IPS-11a (cell line): ENCODE measurements around the gene ICA1.
"Not testable (repeated sequence)": the region's sequence is repeated elsewhere in the genome, so short reads cannot be mapped to it uniquely, and the experiment has no call there.

Source experiments
- H3K4me3 ChIP-seq: one replicate; pipeline ENCODE4 v1.5.1; 2013; ENCODE audit warnings: low read depth, low read length, control low read depth

The ICA1 gene

GRCh38 chr7:8261711-8262695 is at the start of gene ICA1:
ICA1 (minus strand) TSS chr7:8262167; CDS start chr7:8235926, 26,241 bp downstream.
- H3K4me3 ChIP-seq, result peak within 1 kb of the TSS; percentile 76

- no peak overlapping the region for H3K4me3 ChIP-seq
Measured at GRCh38 chr7:8310876-8311275, 48.9 kb upstream of the ICA1 start.

GRCh38 chr7:8305625-8306388 is 43.8 kb upstream of the ICA1 start:
- no peak overlapping the region for H3K4me3 ChIP-seq

GRCh38 chr7:8305104-8305503 is 43.1 kb upstream of the ICA1 start:
- H3K4me3 ChIP-seq, result no peak overlapping the region

GRCh38 chr7:8303904-8304528 is 42.0 kb upstream of the ICA1 start:
- H3K4me3 ChIP-seq, result no peak overlapping the region

DNA sequence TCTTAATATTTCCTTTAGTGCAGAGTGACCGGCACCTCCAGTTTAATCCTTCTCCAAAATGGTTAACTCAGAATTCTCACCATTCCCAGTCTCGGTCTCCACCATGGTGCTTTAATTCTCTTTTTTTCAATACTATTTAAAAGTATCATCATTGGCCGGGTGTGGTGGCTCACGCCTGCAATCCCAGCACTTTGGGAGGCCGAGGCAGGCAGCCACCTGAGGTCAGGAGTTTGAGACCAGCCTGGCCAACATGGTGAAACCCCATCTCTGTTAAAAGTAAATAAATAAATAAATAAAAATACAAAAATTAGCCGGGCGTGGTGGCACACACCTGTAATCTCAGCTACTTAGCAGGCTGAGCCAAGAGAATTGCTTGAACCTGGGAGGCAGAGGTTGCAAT is 35.1 kb upstream of the ICA1 start:
- not testable (repeated sequence) for H3K4me3 ChIP-seq

DNA sequence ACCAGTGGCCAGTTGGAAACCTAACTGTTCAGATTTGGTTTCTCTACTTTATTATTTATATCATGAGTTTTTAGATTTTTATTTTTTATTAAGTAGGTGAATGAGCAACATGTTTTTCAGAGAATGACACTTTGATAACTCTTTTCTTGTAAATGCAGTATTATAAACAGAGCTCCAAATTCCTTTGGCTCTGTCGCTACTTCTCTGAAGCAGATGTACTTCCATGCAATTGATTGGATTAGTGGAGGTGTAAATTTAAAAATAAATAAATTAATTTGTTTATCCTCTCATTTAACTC is 34.3 kb upstream of the ICA1 start:
- no peak overlapping the region for H3K4me3 ChIP-seq

- no peak overlapping the region for H3K4me3 ChIP-seq
Measured at GRCh38 chr7:8295638-8296361, 33.8 kb upstream of the ICA1 start.

DNA sequence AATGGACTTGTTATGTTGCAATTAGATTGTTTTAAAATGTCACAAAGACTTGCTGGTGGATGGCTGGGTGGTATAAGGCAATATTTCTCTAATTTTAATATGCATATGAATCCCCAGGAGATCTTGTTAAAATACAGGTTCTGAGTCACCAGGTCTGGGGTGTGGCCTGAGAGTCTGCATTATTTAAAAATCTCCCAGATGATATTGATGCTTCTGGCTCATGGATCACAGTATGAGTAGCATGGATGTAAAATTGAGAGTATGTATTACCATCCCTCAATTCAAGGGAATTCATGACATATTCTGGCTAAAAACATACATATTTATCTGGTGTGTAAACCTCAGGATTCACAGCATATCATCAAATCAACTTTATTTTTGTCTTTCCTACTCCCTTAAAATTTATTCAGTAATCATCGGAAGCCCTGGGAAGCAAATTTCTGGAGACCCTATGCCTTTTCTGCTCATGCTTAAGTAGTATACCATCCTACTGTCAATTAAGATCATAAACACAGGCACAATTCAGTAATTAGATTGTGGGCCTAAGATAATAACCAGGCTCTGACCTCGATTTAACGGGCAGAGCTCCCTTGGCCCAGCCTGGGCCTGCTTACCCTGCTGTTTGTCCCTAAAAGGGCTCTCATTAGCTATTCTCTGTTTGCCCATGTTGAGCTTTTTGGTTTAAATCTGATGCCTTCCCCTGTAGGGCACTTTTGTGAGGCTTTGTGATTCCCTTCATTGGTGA is 29.6 kb upstream of the ICA1 start:
- no peak overlapping the region for H3K4me3 ChIP-seq

- H3K4me3 ChIP-seq, result no peak overlapping the region
Measured at GRCh38 chr7:8290645-8291308, 28.8 kb upstream of the ICA1 start.

GRCh38 chr7:8286118-8286517 is 24.2 kb upstream of the ICA1 start:
- no peak overlapping the region for H3K4me3 ChIP-seq

DNA sequence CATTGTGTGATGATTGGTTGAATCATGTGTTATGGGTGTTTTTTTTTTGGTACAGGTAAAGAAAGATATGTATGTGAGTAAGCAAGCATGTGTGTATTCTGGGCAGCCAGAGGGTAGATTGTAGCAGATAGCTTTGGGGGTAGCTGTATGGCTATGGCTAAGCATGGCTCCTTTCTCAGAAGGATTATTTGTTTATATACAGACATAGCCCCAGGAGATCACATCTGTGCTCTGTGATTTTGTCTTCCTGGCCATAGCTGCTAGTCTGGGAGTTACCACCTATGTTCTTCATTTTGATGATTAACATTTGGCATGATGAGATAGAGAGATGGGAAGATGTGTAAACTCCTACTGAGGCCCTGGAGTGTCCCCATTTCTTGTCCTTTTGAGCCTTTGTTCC is 23.2 kb upstream of the ICA1 start:
- no peak overlapping the region for H3K4me3 ChIP-seq

DNA sequence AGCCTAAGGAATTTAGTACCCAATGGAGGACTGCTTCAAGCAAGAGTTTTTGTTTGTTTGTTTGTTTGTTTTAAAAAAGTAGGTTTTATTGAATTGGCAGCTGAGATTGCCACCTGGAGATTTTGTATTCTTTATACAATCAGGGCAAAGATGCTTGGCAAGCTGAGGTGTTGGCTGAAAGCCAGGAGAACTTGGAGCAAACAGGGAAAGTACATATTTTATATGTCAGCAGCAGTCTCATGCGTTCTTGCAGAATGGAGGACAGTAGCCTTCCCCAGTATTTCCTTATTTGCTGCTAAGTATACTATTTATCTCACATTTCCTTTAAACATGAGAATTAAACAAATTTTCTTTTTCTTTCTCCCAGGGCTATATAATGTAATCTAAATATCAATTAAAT is 22.6 kb upstream of the ICA1 start:
- no peak overlapping the region for H3K4me3 ChIP-seq

DNA sequence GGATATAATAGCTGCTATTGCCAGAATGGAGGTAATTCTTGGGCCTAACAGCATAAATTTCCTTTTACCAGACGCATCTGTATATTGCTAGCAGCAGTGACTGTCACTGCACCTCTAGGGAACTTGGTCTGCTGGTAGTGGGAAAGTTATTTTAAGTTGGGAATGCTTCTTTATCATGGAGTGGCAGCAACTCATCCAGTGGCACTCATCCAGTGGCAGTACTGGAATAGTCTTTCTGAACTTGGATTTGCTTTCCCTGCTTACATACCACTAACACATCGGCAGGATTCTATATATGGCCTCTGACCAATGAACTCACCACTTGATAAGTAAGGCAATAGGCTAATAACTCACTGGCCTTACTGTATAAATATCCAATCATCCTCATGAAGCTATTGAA is 22.0 kb upstream of the ICA1 start:
- H3K4me3 ChIP-seq, result no peak overlapping the region

- H3K4me3 ChIP-seq, result no peak overlapping the region
Measured at GRCh38 chr7:8282871-8283270, 20.9 kb upstream of the ICA1 start.

GRCh38 chr7:8282162-8282561 is 20.2 kb upstream of the ICA1 start:
- no peak overlapping the region for H3K4me3 ChIP-seq

GRCh38 chr7:8278183-8278582 is 16.2 kb upstream of the ICA1 start:
- H3K4me3 ChIP-seq, result no peak overlapping the region

DNA sequence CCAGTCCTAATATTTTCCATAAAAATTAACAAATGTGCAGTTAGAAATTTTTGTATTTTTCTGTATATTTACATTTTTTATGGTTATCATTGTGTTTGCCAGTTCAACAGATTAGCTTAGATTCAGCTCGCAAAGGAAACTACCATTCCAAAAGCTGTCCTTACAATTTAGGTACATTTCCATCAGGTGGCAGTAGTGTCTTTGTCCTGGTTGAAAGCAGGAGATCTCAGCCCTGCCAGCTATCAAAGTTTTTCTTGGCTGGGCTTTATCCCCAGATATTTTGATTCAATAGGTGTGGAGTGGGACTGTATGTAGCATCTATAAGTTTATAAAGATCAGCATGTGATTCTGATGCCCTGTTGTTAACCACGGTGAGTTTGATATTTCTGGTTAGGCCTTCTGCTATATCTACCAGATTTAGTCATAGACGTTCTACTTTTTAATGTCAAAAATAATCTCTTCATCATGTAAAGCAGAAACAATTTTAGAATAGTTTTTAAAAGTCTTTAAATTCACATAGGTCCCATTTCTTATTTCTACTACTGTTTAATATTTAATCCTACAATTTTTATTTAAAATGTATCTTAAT is 15.5 kb upstream of the ICA1 start:
- no peak overlapping the region for H3K4me3 ChIP-seq

- no peak overlapping the region for H3K4me3 ChIP-seq
Measured at GRCh38 chr7:8274589-8274988, 12.6 kb upstream of the ICA1 start.
